Uterine smooth muscle cell (primary cell): ENCODE results near the gene TNFSF10. TPM values are rescaled to one million over a fixed set of nuclear protein-coding genes. Genes with fewer than 3 reads are reported as not detected.

Experiments
- total RNA-seq: library from RNA; depleted of rRNA; stranded (reverse); fragments of >200 nt; gene quantifications from 2 replicates; pipeline ENCODE4 v1.2.3, GENCODE V29; 2014

Gene TNFSF10
- total RNA-seq = 1.4 and 2.0 TPM in 2 replicates

GRCh38 chr3:172522871-172523818 lies at the start of gene TNFSF10:
TSS of gene TNFSF10 (minus strand) at chr3:172523430. CDS start at chr3:172523384, 46 bp downstream.

Other genes starting within 250 kb of the TNFSF10 start
- 0.12 TPM in 1 of 2 replicates, not detected in the other for gene GHSR, start 75.0 kb downstream of the TNFSF10 start, total RNA-seq
- 11.7 and 28.1 TPM in 2 replicates for gene NCEH1, start 187.6 kb upstream of the TNFSF10 start, total RNA-seq
- 33.6 and 96.7 TPM in 2 replicates for gene ECT2, start 227.3 kb upstream of the TNFSF10 start, total RNA-seq